ENCODE results near the gene HIC1. TPM values are rescaled to one million over a fixed set of nuclear protein-coding genes. Genes with fewer than 3 reads are reported as not detected.

HIC1 gene
- total and polyA plus RNA-seq, 2 experiments from 2014 or later: 0.17 to 0.26 TPM

- DNase-seq (ENCODE audit: low spot score) (no peak), ATAC-seq (no peak)
- Histone ChIP-seq H3K9me2 (ENCODE audit: insufficient read depth) (no peaks in the 10 kb centered on the region), H3K4me2 (no peak overlapping the region), H4K20me1 (replicated peaks; ENCODE audit: insufficient read depth) (no peaks in the 10 kb centered on the region), H3K36me3 (ENCODE audit: insufficient read depth) (no peaks in the 10 kb centered on the region), H3K4me3 (no peak overlapping the region), H3K27me3 (ENCODE audit: insufficient read depth) (no peaks in the 10 kb centered on the region), H2AFZ (no peak overlapping the region), H3F3A (replicated peaks; ENCODE audit: low read depth) (no peaks in the 10 kb centered on the region), H3K27ac (ENCODE audit: low read depth) (no peak overlapping the region), H3K4me1 (ENCODE audit: insufficient read depth) (no peaks in the 10 kb centered on the region), H3K79me2 (replicated peaks; ENCODE audit: insufficient read depth) (no peaks in the 10 kb centered on the region)
- no peak for TF ChIP-seq CREB1 (CRISPR knock-in tag; IDR thresholded peaks at IDR 0.05; ENCODE audit: low read depth)
- TF ChIP-seq, protein P1, sequence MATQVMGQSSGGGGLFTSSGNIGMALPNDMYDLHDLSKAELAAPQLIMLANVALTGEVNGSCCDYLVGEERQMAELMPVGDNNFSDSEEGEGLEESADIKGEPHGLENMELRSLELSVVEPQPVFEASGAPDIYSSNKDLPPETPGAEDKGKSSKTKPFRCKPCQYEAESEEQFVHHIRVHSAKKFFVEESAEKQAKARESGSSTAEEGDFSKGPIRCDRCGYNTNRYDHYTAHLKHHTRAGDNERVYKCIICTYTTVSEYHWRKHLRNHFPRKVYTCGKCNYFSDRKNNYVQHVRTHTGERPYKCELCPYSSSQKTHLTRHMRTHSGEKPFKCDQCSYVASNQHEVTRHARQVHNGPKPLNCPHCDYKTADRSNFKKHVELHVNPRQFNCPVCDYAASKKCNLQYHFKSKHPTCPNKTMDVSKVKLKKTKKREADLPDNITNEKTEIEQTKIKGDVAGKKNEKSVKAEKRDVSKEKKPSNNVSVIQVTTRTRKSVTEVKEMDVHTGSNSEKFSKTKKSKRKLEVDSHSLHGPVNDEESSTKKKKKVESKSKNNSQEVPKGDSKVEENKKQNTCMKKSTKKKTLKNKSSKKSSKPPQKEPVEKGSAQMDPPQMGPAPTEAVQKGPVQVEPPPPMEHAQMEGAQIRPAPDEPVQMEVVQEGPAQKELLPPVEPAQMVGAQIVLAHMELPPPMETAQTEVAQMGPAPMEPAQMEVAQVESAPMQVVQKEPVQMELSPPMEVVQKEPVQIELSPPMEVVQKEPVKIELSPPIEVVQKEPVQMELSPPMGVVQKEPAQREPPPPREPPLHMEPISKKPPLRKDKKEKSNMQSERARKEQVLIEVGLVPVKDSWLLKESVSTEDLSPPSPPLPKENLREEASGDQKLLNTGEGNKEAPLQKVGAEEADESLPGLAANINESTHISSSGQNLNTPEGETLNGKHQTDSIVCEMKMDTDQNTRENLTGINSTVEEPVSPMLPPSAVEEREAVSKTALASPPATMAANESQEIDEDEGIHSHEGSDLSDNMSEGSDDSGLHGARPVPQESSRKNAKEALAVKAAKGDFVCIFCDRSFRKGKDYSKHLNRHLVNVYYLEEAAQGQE (IDR thresholded peaks at IDR 0.05; ENCODE audit: unreplicated experiment): no peak
- TF ChIP-seq NANOG (IDR thresholded peaks at IDR 0.05; ENCODE audit: borderline replicate concordance): no peak
- no peak for TF ChIP-seq CTCF (conservative IDR thresholded peaks at IDR 0.05; ENCODE audit: low read depth in 2 of 2)
- TF ChIP-seq ETS1 (IDR thresholded peaks at IDR 0.05): no peak
- TF ChIP-seq ZNF331 (CRISPR knock-in tag; IDR thresholded peaks at IDR 0.05; ENCODE audit: low read depth): no peak
- no peaks in the 10 kb centered on the region for H3K36me3 Mint-ChIP-seq (ENCODE audit: low read depth)
- peaks cover 3% of the 10 kb centered on the region; the same call in 1 of the 3 replicates for H3K4me1 Mint-ChIP-seq
- 0 out of 2 replicates have a peak overlapping the region, but pooled peaks have one; percentile 8 for H3K27ac Mint-ChIP-seq
- H3K4me3 Mint-ChIP-seq: no peak overlapping the region
- no peaks in the 10 kb centered on the region for H3K9me3 Mint-ChIP-seq
- no peaks in the 10 kb centered on the region for H3K27me3 Mint-ChIP-seq (ENCODE audit: insufficient read depth, low read depth, poor library complexity)
Observed at GRCh38 chr17:2102931-2103809, 48.3 kb downstream of the HIC1 start.

DNA sequence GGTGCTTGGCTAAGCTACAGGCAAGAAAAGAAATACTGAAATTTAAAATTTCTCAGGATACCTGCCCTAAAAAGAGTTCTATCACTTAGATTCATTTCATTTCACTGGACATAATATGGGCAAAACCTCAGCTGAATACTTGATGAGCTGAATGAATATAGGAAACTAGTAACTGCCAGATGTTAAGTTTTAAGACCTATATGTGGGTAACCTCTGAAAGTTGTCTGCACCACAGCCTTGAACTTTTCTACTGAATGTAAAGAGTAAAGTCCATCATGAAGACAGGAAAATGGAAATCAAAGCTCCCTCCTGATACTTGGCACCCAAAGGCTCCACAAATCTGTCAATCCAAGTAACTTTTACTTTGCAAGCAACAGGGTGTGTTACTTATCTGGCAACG is 50.8 kb downstream of the HIC1 start:
- no peaks in the 10 kb centered on the region for H3K4me1 ChIP-seq (ENCODE audit: insufficient read depth)
- H3K27me3 Mint-ChIP-seq (ENCODE audit: insufficient read depth, low read depth, poor library complexity): no peaks in the 10 kb centered on the region
- no peak overlapping the region for H3K4me3 ChIP-seq
- no peaks in the 10 kb centered on the region for H3K9me2 ChIP-seq (ENCODE audit: insufficient read depth)
- no peak overlapping the region for H2AFZ ChIP-seq
- H3K9me3 Mint-ChIP-seq: no peaks in the 10 kb centered on the region
- no peaks in the 10 kb centered on the region for H3F3A ChIP-seq (replicated peaks; ENCODE audit: low read depth)
- DNase-seq (ENCODE audit: low spot score): no peak
- no peak overlapping the region for H3K4me2 ChIP-seq
- H3K4me1 Mint-ChIP-seq: peaks cover 3% of the 10 kb centered on the region; the same call in 1 of the 3 replicates
- no peaks in the 10 kb centered on the region for H3K36me3 ChIP-seq (ENCODE audit: insufficient read depth)
- H3K36me3 Mint-ChIP-seq (ENCODE audit: low read depth): no peaks in the 10 kb centered on the region
- no peak for ATAC-seq
- H4K20me1 ChIP-seq (replicated peaks; ENCODE audit: insufficient read depth): no peaks in the 10 kb centered on the region
- no peak overlapping the region for H3K4me3 Mint-ChIP-seq
- no peaks in the 10 kb centered on the region for H3K27me3 ChIP-seq (ENCODE audit: insufficient read depth)
- no peak overlapping the region for H3K27ac Mint-ChIP-seq
- H3K79me2 ChIP-seq (replicated peaks; ENCODE audit: insufficient read depth): no peaks in the 10 kb centered on the region; the same call in 1 of the 2 replicates
- no peak overlapping the region for H3K27ac ChIP-seq (ENCODE audit: low read depth)
- no peak for TF ChIP-seq JUNB (IDR thresholded peaks at IDR 0.05; ENCODE audit: unreplicated experiment)
- TF ChIP-seq ETS1 (IDR thresholded peaks at IDR 0.05): no peak
- no peak for TF ChIP-seq NANOG (IDR thresholded peaks at IDR 0.05; ENCODE audit: borderline replicate concordance)

Measured in GM23338 (cell line).